Activated naive CD8-positive, alpha-beta T cell treated with anti-CD3 and anti-CD28 coated beads, Interleukin-2, amount 10 ng/mL, durations not matched to agents 7 days and 5 days (primary cell): ENCODE measurements around the gene RGS19. TPM values are rescaled to one million over a fixed set of nuclear protein-coding genes. Genes with fewer than 3 reads are reported as not detected.
A peak's percentile ranks its signal among the peaks of the same experiment; 100 is the strongest.
"Not testable (repeated sequence)": the region's sequence is repeated elsewhere in the genome, so short reads cannot be mapped to it uniquely, and the experiment has no call there.

Experiments used
- ATAC-seq: fragments of 150-1000 bp; cut with Tn5 transposase; one replicate; pipeline ENCODE4 v1.10.0; 2021; ENCODE audit warnings: low read depth, moderate library complexity
- POLR2A ChIA-PET: fragments of 350-600 bp; sonication (Branson Sonifier 250); formaldehyde crosslinking; loops from one replicate; lab custom pipeline; 2021; ENCODE audit warnings: antibody characterized with exemption; lab: Charles Lee
- DNase-seq: peaks from one replicate; pipeline ENCODE4 v3.0.0; 2021
- H3K27ac Mint-ChIP-seq: one replicate; pipeline ENCODE4 v1.8.0; 2022; ENCODE audit warnings: mild to moderate bottlenecking, mixed read lengths
- H3K27me3 Mint-ChIP-seq: one replicate; pipeline ENCODE4 v1.8.0; 2022; ENCODE audit warnings: mild to moderate bottlenecking, moderate library complexity, mixed read lengths
- H3K36me3 Mint-ChIP-seq: one replicate; pipeline ENCODE4 v1.8.0; 2021; ENCODE audit warnings: mild to moderate bottlenecking, mixed read lengths
- H3K4me1 Mint-ChIP-seq: one replicate; pipeline ENCODE4 v1.8.0; 2021; ENCODE audit warnings: mixed read lengths
- H3K4me3 Mint-ChIP-seq: one replicate; pipeline ENCODE4 v1.8.0; 2022; ENCODE audit warnings: mild to moderate bottlenecking, moderate library complexity, mixed read lengths
- H3K9me3 Mint-ChIP-seq: one replicate; pipeline ENCODE4 v1.8.0; 2021; ENCODE audit warnings: mixed read lengths
- total RNA-seq, 2 experiments: library from RNA; stranded (reverse); gene quantifications; one replicate each; pipeline ENCODE4 v1.2.3, GENCODE V29; 2021

The RGS19 gene
- total RNA-seq, 2 experiments from 2014 or later: 95.1 to 106 TPM

DNA sequence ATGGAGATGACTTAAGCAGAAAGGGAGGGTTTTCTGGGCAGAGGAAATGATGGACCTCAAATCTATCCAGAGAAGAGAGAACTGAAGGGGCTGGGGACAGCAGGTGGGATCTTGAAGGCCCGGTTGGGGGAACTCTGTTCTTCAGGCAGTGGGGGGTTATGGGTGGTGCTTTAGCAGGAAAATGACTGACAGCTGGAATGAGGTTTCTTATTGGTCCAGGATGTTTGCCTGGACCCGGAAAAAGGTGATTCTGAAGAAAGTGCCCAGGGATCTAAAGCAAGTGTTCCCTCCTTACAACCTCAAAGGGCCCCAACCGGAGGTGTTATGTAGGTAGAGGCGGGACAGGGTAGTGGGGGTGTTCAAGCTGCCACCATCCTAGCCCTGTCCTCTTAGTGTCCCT lies 16.1 kb upstream of the RGS19 start:
- H3K27ac Mint-ChIP-seq: no peak overlapping the region
- DNase-seq (no peak), ATAC-seq (no peak)
- H3K4me1 Mint-ChIP-seq: peaks cover 6% of the 10 kb centered on the region
- peaks cover 4% of the 10 kb centered on the region for H3K36me3 Mint-ChIP-seq
- no peaks in the 10 kb centered on the region for H3K27me3 Mint-ChIP-seq
- POLR2A ChIA-PET: no interaction called here
- no peak overlapping the region for H3K4me3 Mint-ChIP-seq
- H3K9me3 Mint-ChIP-seq: peaks cover 2% of the 10 kb centered on the region

DNA sequence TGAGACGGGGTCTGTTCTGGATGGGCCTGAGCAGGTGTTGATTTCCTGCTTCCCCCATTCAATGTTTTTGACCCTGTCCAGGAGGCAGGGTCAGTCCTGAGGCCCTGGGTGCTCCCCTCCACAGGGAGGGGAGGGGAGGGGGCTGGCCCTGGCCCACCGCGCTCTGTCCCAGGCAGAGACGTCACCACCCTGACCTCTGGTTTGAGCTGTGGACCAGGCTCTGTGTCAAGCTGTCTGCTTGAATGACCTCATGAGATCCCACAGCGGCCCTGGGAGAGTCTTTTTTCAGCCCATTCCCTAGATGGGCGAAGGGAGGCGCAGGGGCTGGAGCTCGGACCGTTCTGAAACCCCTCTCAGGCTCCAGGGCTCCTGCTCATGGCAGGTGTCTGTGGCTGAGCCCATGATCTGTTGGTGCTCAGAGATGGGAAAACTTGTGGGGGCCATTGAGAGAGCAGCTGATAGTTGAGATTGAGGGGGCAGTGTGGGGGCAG lies 13.7 kb upstream of the RGS19 start:
- Mint-ChIP-seq H3K27ac (peak overlapping the region; percentile 72), H3K4me1 (peaks cover 1% of the 10 kb centered on the region), H3K27me3 (no peaks in the 10 kb centered on the region), H3K36me3 (peaks cover 4% of the 10 kb centered on the region), H3K4me3 (no peak overlapping the region), H3K9me3 (peaks cover 2% of the 10 kb centered on the region)
- DNase-seq (no peak), ATAC-seq (no peak)
- POLR2A ChIA-PET: no interaction called here

DNA sequence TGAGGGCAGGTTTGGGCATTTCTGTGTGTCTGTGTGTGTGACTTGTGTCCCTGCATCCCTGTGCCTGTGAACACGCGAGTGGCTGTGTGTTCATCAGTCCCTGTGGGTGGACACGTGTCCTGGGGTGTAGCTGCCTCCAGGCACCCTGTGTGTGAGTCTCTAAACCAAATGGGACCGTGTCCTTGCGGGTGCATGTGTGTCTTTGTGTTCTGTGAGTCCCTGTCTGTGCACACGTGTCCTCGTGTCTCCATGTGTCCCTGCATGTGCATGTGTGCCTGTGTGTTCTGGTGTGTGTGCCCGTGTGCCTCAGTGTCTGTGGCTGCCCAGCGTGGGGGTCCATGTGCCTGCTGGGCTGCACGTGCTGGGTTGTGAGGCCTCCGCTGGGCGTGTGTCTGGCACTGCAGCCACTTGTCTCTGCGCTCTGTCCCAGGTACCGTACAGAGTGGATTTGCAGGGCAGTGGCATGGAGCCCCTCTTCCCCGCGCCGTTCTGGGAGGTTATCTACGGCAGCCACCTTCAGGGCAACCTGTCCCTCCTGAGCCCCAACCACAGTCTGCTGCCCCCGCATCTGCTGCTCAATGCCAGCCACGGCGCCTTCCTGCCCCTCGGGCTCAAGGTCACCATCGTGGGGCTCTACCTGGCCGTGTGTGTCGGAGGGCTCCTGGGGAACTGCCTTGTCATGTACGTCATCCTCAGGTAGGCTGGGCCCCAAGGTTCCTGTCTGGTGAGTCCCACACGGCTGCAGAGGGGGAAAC lies 13.1 kb upstream of the RGS19 start:
- H3K4me3 Mint-ChIP-seq: no peak overlapping the region
- peaks cover 4% of the 10 kb centered on the region for H3K36me3 Mint-ChIP-seq
- H3K27me3 Mint-ChIP-seq: no peaks in the 10 kb centered on the region
- ATAC-seq (peak; percentile 12), DNase-seq (no peak)
- peaks cover 1% of the 10 kb centered on the region for H3K4me1 Mint-ChIP-seq
- POLR2A ChIA-PET: no interaction called here
- H3K27ac Mint-ChIP-seq: no peak overlapping the region
- H3K9me3 Mint-ChIP-seq: peaks cover 4% of the 10 kb centered on the region

DNA sequence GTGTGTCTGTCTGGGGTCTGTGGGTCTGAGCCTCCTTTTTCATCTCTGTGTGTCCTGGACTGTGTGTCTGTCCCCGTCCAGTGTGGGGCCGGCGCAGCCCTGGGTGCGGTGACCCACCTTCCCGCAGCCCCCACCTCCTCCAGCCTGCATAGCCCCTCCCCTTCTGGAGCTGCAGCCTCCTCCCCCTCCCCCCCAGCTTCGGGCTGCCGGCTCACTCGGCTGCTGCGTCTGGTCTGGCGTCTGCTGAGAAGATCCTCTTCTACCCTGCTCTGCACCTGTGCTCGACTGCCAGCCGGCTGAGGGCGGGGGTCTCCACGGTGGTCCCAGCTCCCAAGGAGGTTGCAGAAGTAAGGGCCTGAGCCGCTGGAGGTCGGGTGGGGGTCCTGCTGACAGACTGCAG lies 12.5 kb upstream of the RGS19 start:
- POLR2A ChIA-PET: no interaction called here
- peaks cover 1% of the 10 kb centered on the region for H3K27me3 Mint-ChIP-seq
- H3K36me3 Mint-ChIP-seq: peaks cover 2% of the 10 kb centered on the region
- peaks cover 1% of the 10 kb centered on the region for H3K4me1 Mint-ChIP-seq
- no peak for DNase-seq
- H3K4me3 Mint-ChIP-seq: no peak overlapping the region
- H3K9me3 Mint-ChIP-seq: peaks cover 2% of the 10 kb centered on the region
- peak overlapping the region; percentile 40 for H3K27ac Mint-ChIP-seq
- ATAC-seq: no peak

DNA sequence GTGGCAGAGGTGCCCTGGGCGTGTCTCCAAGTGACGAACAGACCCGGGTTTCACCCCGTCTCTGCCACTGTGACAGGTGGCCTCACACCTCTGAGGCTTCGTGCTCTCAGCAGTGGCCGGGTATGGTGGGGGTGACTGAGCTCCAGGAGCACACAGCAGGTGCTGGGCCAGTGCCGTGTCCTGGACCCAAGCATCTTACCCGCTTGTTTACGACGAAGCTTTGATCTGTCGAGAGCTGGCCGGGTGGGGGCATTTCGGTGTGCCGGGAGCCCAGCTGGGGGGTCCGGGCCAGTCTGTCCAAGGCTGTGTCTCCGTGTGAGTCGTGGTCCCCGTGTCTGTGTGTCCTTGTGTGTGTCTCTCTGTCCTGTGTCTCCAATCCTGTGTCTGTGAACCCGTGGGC lies 12.0 kb upstream of the RGS19 start:
- DNase-seq (no peak), ATAC-seq (no peak)
- Mint-ChIP-seq H3K4me1 (peaks cover 1% of the 10 kb centered on the region), H3K9me3 (peaks cover 4% of the 10 kb centered on the region), H3K36me3 (no peaks in the 10 kb centered on the region), H3K27ac (peak overlapping the region; percentile 40), H3K27me3 (peaks cover 4% of the 10 kb centered on the region), H3K4me3 (no peak overlapping the region)
- POLR2A ChIA-PET: no interaction called here

DNA sequence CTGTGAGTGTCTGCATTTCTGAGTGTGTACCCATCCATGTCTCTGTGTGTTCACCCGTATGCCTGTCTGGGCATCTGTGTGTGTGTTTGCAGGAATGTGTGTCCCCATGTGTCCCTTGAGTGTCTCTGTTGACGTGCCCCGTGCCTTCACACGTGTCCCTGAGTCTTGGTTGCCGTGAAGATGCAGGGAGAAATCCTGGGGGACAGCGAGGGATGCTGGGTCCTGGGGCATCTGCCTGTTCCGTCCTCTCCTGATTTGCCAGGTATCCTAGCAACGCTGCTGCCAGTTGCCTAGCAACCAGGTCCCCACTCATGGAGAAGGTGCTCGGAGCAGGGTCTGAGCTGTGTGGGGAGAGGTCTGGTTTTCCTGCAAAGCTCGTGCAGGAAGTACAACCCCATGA lies 10.8 kb upstream of the RGS19 start:
- H3K27me3 Mint-ChIP-seq: peaks cover 13% of the 10 kb centered on the region
- no peak overlapping the region for H3K4me3 Mint-ChIP-seq
- peaks cover 4% of the 10 kb centered on the region for H3K9me3 Mint-ChIP-seq
- H3K36me3 Mint-ChIP-seq: no peaks in the 10 kb centered on the region
- POLR2A ChIA-PET: no interaction called here
- no peak overlapping the region for H3K27ac Mint-ChIP-seq
- ATAC-seq: no peak
- no peak for DNase-seq
- H3K4me1 Mint-ChIP-seq: peaks cover 1% of the 10 kb centered on the region

DNA sequence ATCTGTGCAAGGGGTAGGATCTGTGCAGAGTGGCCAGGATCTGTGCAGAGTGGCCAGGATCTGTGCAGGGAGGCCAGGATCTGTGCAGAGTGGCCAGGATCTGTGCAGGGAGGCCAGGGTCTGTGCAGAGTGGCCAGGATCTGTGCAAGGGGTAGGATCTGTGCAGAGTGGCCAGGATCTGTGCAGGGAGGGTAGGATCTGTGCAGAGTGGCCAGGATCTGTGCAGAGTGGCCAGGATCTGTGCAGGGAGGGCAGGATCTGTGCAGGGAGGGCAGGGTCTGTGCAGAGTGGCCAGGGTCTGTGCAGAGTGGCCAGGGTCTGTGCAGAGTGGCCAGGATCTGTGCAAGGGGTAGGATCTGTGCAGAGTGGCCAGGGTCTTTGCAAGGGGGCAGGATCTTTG lies 9.3 kb upstream of the RGS19 start:
- peaks cover 22% of the 10 kb centered on the region for H3K27me3 Mint-ChIP-seq
- DNase-seq, H3K4me1 Mint-ChIP-seq, H3K9me3 Mint-ChIP-seq, ATAC-seq, H3K27ac Mint-ChIP-seq, POLR2A ChIA-PET, H3K36me3 Mint-ChIP-seq, H3K4me3 Mint-ChIP-seq: not testable (repeated sequence)

DNA sequence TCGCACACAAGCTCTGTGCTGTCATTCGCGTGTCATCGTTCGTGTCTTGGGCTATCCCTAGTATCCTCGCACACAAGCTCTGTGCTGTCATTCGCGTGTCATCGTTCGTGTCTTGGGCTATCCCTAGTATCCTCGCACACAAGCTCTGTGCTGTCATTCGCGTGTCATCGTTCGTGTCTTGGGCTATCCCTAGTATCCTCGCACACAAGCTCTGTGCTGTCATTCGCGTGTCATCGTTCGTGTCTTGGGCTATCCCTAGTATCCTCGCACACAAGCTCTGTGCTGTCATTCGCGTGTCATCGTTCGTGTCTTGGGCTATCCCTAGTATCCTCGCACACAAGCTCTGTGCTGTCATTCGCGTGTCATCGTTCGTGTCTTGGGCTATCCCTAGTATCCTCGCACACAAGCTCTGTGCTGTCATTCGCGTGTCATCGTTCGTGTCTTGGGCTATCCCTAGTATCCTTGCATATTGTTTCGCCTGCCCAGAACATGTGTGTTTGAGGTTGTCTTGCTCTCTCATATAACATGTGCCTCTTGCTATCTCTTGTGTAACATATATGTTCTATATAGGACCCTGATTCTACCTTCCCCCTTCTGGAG lies 8.0 kb upstream of the RGS19 start:
- POLR2A ChIA-PET, H3K4me3 Mint-ChIP-seq, H3K36me3 Mint-ChIP-seq, H3K9me3 Mint-ChIP-seq, H3K27ac Mint-ChIP-seq, ATAC-seq, DNase-seq: not testable (repeated sequence)
- Mint-ChIP-seq H3K27me3 (peaks cover 28% of the 10 kb centered on the region), H3K4me1 (peaks cover 15% of the 10 kb centered on the region)

DNA sequence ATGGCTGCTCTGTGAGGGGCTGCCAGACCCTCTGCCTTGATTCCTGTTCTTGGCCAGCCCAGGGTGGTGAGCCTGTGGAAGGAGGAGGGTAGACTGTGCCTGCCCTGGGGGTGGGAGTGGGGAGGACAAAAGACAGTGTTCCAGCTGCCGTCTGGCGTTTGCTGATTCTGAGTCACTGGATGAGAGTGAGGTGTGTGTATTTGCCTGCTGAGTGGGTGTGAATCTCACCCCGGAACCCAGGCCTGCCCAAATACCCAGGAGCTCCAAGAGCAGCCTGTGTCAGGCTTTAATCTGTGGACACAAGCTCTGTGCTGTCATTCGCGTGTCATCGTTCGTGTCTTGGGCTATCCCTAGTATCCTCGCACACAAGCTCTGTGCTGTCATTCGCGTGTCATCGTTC lies 7.5 kb upstream of the RGS19 start:
- H3K4me3 Mint-ChIP-seq: no peak overlapping the region
- POLR2A ChIA-PET: no interaction called here
- H3K9me3 Mint-ChIP-seq: peaks cover 4% of the 10 kb centered on the region
- H3K4me1 Mint-ChIP-seq: peaks cover 17% of the 10 kb centered on the region
- ATAC-seq (no peak), DNase-seq (no peak)
- H3K27me3 Mint-ChIP-seq: peaks cover 28% of the 10 kb centered on the region
- no peaks in the 10 kb centered on the region for H3K36me3 Mint-ChIP-seq
- no peak overlapping the region for H3K27ac Mint-ChIP-seq

DNA sequence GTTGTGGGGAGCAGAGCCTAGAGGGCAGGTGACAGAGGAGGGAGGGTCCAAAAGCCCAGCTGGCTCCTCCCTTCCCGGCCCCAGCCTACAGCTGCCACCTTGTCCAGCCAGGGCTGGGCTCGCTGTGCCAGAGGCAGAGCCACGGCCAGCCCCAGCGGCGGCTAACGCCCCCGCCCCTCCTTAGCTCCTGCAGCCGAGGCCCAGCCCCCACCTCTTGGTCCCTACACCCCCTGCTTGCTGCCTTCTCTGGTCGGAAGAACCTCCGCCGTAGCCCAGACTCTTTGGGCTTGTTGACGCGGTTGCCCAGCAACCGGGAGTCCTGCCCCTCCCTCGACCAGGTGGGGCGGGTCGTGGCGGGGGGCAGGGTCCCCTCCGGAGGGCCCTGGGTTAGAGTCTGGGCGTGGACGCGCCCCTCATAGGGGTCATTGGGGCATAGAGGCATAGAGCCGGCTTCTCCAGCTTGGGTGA lies 5.4 kb upstream of the RGS19 start:
- Mint-ChIP-seq H3K9me3 (peaks cover 4% of the 10 kb centered on the region), H3K4me1 (peaks cover 28% of the 10 kb centered on the region), H3K27ac (no peak overlapping the region), H3K4me3 (peak overlapping the region; percentile 85), H3K36me3 (no peaks in the 10 kb centered on the region), H3K27me3 (peaks cover 28% of the 10 kb centered on the region)
- ATAC-seq (no peak), DNase-seq (no peak)
- POLR2A ChIA-PET: interaction anchor here (1.9 to 2.1 kb wide), 2 partner anchors 13 to 36 kb away, joined by 5 to 13 read pairs; no protein-coding TSS in a partner anchor

DNA sequence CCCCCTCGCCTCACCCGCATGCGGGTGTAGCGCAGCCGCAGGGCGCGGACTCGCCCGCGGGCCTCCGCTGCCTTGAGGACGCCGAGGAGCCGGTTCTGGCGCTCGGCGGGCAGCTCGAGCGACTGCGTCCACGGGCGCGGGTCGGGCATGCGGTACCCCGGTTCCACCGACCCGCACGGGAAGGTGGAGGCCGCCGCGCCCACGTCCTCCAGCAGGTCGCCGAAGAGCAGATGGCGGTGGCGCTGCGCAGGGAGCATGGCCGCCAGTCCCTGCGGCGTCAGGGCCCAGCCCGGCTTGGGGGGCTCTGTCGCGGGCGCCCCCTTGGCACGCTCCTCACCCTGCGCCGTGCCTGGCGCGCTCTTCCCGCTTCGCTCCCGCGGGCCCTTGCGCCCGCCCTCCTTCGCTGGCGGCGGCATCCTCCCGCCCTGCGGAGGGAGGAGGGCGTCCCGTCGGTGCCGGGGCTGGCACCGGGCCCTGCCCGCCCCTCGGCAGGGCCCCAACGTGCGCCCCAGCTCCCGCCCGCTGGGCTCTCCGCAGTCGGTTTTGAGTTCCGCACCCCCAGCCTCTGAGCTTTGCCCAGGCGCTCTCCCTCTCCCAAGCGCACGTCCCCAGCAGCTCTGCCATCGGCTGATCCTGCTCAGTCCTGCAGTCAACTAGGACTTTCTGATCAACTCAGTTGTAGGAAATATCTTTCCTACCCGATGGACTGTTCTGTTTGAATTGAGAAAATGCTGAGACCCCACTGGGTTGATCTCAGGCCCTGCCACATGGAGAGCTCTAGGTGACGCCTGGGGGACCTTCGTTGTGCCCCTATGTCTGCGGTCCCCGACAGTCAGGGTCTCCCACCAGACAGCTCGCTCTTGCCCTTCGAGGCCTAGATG lies 4.7 kb upstream of the RGS19 start, which contains the start of gene LKAAEAR1:
TSS of gene LKAAEAR1 (minus strand) at position 595 of the 881 bp plus-strand sequence. CDS start at position 416, 179 bp downstream.
- POLR2A ChIA-PET: interaction anchor here (1.0 to 2.1 kb wide), 3 partner anchors 12 to 563 kb away, joined by 3 to 13 read pairs (median 5); partner anchors contain the start of gene PPDPF
- Mint-ChIP-seq H3K36me3 (peaks cover 1% of the 10 kb centered on the region), H3K27ac (peak within 1 kb of the TSS; percentile 66), H3K4me1 (peaks cover 28% of the 10 kb centered on the region), H3K27me3 (peaks cover 28% of the 10 kb centered on the region), H3K4me3 (peak within 1 kb of the TSS; percentile 85), H3K9me3 (peaks cover 4% of the 10 kb centered on the region)
- DNase-seq: no peak
- no peak for ATAC-seq

DNA sequence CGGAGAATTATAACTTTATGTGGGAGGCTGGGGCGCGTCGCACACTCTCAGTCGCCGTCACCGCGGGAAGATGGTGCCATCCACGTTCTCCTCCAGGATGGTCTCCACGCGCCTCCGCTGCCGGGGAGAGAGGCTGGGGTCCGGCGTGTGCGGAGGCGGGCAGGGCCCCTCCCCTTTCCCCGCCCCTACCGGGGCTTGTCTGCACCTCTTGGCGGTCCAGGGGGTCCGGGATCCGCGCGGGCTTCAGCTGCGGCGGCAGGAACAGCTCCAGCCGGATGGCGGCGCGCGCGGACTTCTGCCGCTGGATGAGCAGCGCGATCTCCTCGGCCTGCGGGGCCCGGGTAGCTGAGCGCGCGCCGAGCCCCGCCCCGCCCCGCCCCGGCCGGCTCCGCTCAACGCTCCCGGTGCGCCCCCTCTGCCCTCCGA lies 4.1 kb upstream of the RGS19 start:
- Mint-ChIP-seq H3K9me3 (peaks cover 4% of the 10 kb centered on the region), H3K4me1 (peaks cover 28% of the 10 kb centered on the region)

More for the DNA sequence above, 4.1 kb upstream of the RGS19 start:
- peak; percentile 35 for ATAC-seq
- peak overlapping the region; percentile 54 for H3K27ac Mint-ChIP-seq
- POLR2A ChIA-PET: interaction anchor here (1.0 to 2.1 kb wide), 4 partner anchors 11 to 562 kb away, joined by 3 to 13 read pairs (median 4); partner anchors contain the start of genes DNAJC5 and PPDPF
- H3K27me3 Mint-ChIP-seq: peaks cover 28% of the 10 kb centered on the region
- peak overlapping the region; percentile 82 for H3K4me3 Mint-ChIP-seq
- H3K36me3 Mint-ChIP-seq: peaks cover 2% of the 10 kb centered on the region
- DNase-seq: peak; percentile 82
